GM19238 (cell line): ENCODE results near the gene GLI3.

Source experiments
- DNase-seq: peaks from one replicate; pipeline ENCODE4 v3.0.0; 2011; ENCODE audit warnings: low spot score; ENCODE audit not compliant: insufficient read length

The GLI3 gene

DNA sequence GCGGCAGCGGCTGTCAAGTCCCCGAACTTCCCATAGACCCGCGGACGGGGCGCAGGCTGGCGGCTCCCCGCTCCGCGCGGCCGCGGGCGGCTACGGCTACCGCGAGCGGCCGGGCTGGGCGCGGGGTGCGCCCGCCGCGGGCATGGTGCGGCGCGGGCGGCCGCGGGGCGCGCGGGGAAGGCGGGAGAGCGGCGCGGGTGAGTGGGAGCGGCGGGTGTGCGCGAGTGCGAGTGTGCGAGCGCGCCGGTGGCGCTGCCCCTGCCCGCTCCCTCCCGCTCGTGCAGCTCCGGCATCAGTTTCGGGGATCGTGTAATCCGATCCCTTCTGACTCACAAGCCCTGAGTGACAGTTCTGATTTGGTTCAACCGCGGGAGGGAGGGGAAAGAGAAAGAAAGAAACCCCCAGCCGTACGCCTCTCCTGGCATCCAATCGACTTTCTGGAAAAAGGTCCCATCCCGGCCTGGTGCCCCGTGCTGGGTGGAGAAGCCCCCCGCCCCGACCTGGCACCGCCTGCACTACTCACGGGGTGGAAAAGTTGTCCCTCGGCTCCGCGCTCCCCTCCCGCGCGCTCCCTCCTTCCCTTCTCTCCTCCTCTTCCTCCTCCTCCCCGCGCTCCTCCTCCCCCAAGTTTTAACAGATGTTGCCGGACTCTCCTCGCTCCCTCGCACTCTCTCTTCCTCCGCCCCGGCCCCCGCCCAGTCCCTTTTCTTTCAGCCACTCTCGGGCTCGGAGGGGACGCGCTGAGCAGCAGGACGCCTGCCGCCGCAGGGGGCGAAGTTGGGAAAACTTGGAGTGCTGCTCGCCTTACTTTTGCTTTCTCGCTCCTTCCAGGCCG lies at the start of gene GLI3:
GLI3 (minus strand) TSS at position 234 of the 835 bp plus-strand sequence. CDS start 13,956 bp downstream, outside the sequence.
- DNase-seq, result peak; percentile 62

DNA sequence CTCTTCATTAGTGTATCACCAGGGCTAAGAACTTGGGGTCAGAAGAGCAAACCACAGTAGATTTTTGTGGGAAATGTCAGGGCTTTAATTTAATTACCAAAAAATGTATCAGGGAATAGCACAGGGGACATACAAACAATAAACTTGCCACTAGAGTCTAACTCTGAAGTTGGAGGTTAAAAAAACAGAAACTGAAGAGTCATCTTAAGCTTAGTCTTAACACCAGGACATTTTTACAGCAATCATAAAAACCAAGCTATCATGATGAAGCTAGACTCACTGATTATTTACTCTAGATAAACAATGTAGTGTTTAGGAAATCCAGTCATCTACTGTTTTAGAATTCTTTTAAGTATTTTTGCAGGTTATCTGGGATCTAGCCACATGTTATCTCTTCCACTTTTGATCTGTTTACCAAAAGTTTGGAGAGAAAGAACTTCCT lies 48.4 kb upstream of the GLI3 start:
- DNase-seq, result no peak

DNA sequence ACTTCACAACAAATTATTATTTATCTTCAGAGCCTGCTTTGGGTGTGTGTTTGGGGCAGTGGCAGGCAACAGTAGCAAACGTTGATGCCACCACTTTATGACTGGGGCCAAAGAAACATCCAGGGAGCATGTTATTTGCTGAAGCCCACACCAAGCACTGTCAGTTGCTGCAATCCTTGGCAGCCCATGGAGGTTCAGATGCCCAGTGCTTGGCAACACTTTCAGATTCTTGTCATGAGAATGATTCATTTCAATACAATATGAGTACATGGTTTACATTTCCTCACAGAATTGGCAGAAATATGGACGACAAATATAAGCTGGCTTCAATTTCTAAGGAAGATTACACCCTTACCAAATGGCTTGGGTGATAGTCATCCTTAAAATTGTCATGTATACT lies 46.5 kb upstream of the GLI3 start:
- DNase-seq, result no peak

DNA sequence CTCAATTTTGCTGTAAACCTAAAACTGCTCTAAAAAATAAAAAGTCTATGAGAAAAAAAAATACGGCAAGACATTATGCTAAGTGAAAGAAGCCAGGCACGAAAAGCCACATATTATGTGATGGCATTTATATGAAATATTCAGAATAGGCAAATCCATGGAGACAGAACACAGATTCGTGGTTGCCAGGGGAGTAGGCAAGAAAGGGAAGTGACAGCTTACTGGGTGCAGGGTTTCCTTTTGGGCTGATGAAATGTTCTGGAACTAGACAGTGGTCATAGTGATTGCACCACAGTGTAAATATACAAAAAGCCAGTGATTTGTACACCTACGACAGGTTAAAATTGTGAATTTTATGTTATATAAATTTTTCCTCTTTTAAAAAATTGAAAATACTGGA lies 41.3 kb upstream of the GLI3 start:
- DNase-seq, result no peak

DNA sequence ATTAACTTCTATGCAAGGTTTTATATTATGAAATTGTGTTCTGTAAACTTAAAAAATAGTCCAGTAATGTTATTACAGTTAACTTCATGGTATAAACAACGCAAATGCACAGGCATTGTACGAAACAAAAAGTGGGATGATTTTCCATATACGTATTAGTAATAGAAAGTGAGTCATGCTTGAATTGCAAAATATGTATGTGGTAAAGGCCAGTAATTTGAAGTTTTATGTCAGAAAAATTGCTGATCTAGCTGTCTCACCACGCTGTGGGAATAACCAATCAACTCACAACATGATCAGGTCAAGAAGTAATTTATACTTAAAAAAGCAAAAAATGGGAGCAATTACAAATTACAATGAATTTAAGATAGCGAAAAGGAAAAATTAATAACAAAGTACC lies 37.0 kb upstream of the GLI3 start:
- no peak for DNase-seq

DNA sequence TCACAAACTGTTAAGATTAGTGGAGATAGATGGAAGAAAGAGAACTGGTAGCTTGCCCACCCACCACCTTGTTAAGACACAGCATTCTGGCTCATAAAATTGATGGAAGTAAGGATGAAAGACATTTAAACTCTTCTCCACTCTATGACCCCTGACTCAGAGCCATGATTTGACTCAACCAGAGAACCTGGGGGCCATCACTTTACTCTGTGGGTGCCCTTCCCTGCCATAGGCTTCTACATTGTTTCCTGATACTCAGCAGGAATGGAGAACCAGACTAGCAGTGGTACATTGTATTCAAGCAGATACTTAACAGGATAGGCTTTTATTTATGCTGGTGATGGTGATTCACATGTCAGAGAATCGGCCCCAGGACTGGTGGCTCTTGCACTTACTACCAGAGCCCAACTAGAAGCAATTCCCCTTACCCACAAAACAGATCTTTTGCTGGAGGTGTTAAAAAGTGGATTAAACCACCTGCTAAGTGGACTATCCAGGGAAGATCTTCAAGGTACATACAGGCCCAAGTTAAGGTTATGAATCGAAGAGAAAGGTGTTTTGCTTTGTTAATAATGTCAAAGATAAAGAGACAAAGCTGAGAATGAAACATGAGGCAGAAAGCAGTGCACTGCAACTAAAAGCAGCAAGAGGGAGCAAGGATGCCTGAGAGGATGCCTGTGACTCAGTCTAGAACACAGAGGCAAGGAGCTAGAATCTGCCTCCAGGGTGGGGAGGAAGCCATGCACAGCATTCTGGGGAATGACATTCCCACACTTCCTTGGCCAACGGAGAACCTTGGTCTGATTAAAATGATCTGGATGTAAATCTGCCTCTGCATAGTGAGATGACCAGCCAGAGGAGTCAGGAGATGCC lies 36.0 kb upstream of the GLI3 start:
- no peak for DNase-seq

DNA sequence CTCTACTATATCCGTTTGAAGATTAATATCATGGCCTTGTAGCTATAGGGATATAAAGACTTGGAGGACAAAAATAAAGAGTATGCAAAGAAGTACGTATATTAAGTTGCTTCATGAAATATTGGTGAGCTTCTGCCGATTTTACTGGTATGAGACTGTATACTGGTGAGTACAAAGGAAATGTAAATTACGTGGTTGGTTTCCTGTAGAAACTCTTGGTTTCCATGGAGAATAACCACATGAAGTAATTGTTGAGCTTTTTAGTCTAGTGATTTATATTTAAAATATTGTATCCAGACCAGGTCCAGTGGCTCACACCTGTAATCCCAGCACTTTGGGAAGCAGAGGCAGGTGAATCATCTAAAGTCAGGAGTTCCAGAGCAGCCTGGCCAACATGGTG lies 32.2 kb upstream of the GLI3 start:
- DNase-seq, result no peak

DNA sequence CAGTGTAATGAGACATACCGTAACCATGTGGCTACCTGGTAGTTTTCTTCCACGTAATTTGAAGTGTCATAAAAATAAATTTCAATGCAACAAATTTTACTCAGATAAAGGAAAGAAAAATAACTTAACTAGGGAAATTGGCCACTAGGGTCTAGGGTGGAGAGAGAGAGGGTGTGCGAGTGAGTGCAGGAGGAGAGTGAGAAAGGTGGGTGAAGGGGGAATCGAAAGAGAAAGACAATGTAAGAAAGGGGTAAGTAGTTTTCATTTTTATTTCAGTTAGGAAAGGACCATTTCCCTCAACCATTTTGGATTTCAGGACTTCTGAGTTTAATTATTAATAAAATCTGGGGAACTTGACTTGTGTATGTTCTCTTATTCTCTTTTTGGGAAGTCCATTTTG lies 27.7 kb upstream of the GLI3 start:
- no peak for DNase-seq

DNA sequence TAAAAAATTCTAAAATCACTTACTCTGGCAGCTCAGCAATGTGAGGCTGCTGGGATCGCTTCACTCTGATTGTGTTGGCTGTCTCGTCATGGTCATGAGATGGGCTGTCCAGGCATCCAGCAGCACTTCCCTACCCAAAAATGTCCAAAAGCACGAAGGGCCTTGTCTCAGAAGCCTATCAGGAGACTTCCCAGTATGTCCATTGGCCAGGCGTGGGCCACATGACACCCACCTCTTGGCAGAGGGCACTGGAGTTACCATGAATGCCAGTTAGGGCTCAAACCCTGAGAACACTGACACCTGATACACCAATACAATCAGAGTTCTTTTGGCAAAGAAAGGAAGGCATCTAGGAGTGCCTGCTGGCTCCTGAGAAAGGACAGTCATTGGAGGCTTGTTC lies 27.0 kb upstream of the GLI3 start:
- DNase-seq, result no peak

DNA sequence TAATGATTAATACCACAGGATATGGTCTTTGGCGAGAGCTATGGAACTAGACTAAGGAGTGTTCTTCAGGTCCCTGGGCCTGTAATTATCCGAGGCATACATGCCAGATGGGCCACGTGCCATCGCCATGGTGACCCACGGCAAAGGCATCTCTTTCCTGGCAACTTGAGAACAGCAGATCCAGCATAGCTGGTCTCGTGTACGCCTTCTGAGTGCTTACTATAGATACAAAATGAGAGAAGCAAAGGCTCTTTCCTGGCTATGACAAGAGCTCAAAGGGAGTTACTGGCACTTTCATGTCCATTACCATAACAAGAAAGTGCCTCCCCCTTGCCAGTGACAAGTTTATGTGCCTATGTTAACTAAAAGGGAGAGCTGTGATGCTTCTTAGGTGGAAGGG lies 26.0 kb upstream of the GLI3 start:
- no peak for DNase-seq

DNA sequence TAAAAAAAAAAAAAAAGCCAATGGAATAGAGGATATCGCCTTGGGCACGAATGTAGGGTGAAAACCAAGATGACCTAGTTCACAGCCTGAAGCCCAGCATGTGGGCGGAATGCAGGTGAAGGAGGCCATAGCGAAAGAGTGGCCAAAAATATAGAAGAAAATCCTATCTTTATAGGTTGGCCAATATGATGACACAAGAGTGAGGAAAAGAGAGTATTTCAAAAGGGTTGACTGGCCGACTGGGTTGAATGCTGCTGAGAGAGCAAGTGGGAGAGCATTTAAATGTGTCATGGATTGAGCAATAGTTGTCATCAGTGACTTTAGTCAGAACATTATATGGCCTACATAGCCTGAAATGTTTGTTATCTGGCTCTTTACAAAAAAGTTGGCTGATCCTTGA lies 17.2 kb upstream of the GLI3 start:
- DNase-seq, result no peak

DNA sequence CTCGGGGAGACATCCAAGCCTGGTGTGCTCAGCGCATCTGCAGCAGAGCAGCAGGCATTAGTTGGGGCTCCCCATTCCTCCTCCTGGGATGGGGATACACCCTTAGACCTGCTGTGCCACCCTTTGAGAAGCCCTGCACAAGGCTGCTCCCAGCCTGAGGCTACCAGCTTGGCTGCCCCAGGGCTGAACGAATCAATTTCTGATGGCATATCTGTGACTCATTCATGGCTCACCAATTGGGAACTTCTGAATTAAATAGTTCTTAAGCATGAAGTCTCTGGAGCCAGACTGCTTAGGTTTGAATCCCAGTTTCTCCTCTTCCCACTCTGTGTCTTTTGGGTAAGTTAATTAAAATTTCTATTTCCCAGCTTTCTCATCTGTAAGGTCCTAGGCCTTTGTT lies 16.3 kb upstream of the GLI3 start:
- no peak for DNase-seq

DNA sequence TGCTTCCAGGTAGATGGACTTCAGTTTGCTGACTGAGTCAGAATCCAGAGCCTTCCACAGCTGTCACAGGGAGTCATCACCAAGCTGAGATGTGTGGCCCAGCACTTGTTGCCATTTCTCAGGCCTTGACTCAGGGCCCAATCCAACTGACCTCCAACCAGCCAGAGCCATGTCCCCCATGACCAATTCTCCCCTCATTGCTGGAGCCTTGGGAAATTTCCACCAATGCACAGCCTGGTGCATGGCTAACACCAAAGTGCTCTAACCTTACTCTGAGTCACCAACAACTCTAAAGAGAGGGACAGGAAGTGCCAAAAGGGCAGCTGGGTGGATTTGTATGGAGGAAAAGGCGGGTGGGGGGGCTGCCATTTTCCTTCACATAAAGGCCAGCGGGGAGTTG lies 13.4 kb upstream of the GLI3 start:
- no peak for DNase-seq

DNA sequence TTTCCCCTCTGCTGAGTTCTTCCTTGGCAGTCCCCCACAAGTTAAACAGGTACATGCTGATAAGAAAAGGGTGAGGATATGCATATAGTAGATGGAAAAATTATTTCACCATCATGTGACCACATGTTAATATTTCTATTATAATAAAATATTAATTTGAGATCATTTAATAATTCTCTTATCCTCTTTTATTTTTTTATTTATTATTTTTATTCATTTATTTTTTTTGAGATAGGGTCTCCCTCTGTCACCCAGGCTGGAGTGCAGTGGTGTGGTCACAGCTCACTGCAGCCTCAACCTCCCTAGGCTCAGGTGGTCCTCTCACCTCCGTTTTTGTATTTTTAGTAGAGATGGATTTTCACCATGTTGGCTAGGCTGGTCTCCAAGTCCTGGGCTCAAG lies 11.6 kb upstream of the GLI3 start:
- DNase-seq, result no peak

DNA sequence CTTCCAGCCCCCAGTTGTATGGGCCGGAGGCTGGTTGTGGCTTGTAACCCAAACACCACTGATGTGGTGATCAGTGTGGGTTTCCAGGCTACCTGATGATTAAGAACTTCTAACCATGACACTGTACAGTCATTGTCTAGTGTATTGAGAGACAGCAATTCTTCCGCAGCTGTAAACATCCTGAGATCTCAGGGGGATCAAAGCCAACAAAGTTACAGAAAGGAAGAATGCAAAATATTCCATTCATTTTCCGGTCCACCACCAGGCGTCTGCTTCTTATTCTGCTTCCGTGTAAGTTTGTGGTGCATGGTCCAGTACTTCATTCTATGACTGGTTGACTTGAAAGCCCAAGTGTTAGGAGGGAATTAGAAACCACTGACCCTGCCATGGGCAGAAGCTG lies 10.3 kb upstream of the GLI3 start:
- no peak for DNase-seq

DNA sequence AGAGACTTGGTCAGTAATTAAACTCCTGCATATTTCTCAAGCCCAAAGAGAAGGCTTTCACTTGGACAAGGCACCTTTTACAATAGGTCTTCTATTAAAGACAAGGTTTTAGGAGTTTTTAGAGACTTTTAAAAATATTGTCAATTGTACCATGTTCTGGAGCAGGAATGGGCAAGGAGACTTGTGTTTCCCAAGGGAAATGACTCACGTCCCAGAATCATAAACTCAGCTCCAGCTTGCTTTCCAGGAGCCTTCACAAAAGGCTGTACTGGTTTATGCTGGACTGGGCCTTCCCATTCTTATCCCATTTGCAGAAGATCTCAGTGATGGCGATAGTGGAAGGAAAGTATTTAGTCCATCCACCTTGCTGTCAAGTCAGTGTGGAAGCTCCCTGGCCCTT lies 7.8 kb upstream of the GLI3 start:
- DNase-seq, result no peak

DNA sequence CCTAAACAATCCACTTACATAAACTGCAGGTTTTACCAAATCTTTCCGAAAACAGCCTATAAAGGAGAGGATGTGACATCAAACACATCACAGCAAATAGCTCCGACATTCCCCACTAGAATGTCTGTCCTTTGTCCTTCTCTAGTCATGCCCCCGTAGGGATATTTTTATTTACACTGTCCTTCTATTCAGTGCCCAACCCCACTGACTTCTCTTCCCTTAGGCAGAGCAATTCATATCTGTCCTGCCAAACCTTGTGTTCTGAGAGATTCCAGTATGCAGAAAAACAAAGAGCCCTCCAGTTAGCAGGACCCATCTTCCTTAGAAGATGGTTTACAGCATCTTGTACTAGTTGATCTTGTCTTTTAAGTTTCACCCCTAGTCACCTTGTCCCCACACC lies 5.4 kb upstream of the GLI3 start:
- no peak for DNase-seq

DNA sequence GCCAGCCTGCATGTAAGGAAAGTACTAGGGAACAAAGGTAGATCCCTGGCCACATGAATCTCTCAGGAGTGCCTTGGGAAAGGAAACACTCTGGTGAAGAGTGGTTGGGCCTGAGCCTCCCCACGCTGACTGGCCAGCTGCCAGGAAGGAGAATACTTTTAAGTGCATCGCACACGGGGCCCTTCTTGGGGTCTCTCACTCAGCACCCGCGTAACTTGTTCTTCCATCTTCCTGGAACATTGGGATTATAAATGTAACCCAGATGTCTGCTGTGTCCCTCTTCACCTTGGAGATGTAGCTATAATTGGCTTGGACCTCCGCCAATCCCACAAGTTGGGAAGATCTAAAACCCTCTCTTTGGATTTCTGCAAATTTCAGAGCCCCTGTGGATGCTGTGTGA lies 4.4 kb upstream of the GLI3 start:
- DNase-seq, result no peak

DNA sequence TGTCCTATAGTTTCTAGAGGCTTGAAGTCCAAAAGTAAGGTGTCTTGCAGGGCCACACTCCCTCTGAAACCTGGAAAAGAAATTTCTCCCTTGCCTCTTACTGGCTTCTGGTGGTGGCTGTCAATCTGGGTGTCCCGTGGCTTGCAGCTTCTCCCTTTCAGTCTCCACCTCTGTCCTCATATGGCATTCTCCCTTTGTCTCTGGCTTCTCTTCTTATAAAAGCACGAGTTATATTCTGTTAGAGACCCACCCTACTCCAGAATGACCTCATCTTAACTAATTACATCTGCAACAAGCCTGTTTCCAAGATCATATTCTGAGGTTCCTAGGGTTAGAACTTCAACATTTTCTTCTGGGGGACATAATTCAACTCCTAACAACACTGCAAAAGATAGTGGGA lies 3.4 kb upstream of the GLI3 start:
- no peak for DNase-seq

DNA sequence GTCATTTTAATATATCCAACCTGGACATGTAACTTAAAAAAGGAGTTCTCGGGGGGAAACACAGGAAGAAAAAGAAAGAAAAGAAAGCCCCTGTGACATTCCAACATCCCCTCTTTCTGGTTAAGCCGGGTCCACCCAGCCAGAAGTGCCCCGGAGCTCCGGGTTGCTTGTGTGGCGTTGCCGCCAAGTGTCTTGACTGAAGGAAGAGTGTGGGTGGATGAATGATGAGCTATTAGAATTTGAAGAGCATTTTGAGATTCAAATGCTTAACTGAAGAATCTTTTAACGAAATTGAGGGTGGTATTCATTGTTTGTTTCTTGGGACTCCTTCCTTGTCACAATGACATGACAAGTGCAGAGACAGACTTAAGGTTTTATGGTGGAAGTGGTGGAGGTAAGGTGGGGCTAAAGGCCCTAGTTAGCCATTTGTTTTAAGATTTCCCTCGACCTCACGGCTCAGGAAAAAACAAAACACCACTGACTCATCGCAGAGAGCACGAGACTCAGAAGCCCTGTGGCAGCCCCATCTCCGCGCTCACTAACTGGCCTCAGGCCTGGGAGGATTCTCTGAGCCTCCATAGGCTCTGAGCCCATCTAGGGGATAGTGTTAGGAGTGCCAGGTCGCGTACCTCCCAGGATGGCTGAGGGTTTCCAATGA lies 1.8 kb upstream of the GLI3 start:
- DNase-seq, result no peak

DNA sequence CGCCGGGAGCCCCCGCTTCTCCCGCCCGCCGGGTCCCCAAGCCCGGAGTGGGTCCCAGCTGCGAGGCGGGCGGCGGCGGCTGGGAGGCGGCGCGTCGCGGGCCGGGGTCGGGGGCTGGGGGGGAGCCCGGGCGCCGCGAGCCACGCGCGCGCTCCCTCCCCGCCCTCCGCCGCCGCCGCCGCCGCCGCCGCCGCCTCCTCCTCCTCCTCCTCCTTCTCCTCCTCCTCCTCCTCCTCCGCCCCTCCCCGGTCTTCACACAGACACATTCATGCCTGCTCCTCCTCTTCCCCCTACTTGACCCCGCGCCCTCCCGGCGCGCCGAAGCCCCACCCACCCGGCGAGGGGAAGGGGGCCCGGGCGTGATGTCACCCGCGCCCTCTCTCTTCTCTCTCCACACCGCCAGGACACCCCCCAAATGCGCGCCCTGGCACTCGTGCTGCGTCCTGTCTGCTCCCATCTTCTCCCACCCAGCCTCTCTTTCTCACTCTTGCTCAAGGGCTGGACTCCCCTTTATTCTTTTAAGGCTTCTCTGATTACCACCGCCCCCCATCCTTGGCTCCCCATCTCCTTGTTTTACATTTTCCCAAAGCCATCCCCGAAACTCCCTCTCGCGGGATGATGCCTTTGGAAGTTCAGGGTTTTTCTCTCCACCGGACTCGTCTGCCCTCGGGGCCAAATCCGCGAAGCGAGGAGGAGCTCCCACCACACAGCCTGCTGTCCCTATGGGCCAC lies 967 bp upstream of the GLI3 start:
- no peak for DNase-seq
